HCT116 (cell line): Measurements from ENCODE around the gene TFDP1. TPM values are rescaled to one million over a fixed set of nuclear protein-coding genes. Genes with fewer than 3 reads are reported as not detected.

Experiments
- ATAC-seq: fragments of 200-7000 bp; cut with Tn5 transposase; 2 replicates; pipeline ENCODE4 v1.9.1; 2020; ENCODE audit warnings: mild to moderate bottlenecking, moderate library complexity
- BruUV-seq: library from RNA; stranded (reverse); fragments of 400-500 nt; replicated peaks from 2 replicates; lab custom pipeline; 2021; lab: Mats Ljungman, UMichigan
- CTCF ChIA-PET: fragments of 300-600 bp; sonication (Branson Sonifier 250); formaldehyde crosslinking; loops from one replicate; lab custom pipeline; 2021; ENCODE audit warnings: antibody characterized with exemption; lab: Charles Lee
- POLR2A ChIA-PET: fragments of 300-600, 350-600 bp; sonication (Branson Sonifier 250); formaldehyde crosslinking; loops from one replicate; lab custom pipeline; 2021; ENCODE audit warnings: antibody characterized with exemption; lab: Charles Lee
- RAD21 ChIA-PET, 2 experiments: fragments of 300-600 bp; sonication (Branson Sonifier 250); formaldehyde crosslinking; loops; one replicate each; lab custom pipeline; 2023; ENCODE audit warnings: low total read pairs in 2 of 2; ENCODE audit not compliant: uncharacterized antibody in 2 of 2, unreplicated experiment in 2 of 2, low non-redundant PET in 1 of 2; lab: Charles Lee
- DNase-seq: peaks from one replicate; pipeline ENCODE4 v3.0.0-alpha.2; 2010; ENCODE audit warnings: low read depth, low spot score
- H2AFZ ChIP-seq: fragments of 200-600 bp; shearing (Covaris generic), sonication (generic); 2 replicates; pipeline ENCODE4 v1.6.1; 2017; ENCODE audit warnings: low read depth, mixed run types, mixed read lengths, antibody characterized with exemption, low read length; ENCODE audit not compliant: poor library complexity, severe bottlenecking
- H3K27ac ChIP-seq: 2 replicates; pipeline ENCODE4 v1.5.1; 2012; ENCODE audit warnings: low read depth, low read length
- H3K27me3 ChIP-seq: fragments of 200-600 bp; sonication (generic); 2 replicates; pipeline ENCODE4 v1.6.1; 2016; ENCODE audit warnings: mixed run types, low read length, mixed read lengths; ENCODE audit not compliant: insufficient read depth
- H3K36me3 ChIP-seq, 2 experiments: fragments of 200-500 bp in 1 of 2; fragments of 200-600 bp in 1 of 2; sonication (Bioruptor generic) in 1 of 2; sonication (generic) in 1 of 2; 2 replicates each; pipeline versions ENCODE4 v1.5.1 to v1.6.1; 2014 to 2016; ENCODE audit warnings: low read length in 2 of 2, inconsistent platforms in 1 of 2, mixed read lengths in 1 of 2, mixed run types in 1 of 2; ENCODE audit not compliant: insufficient read depth in 2 of 2, control insufficient read depth in 1 of 2
- H3K4me1 ChIP-seq, 2 experiments: fragments of 200-600 bp in 1 of 2; sonication (generic) in 1 of 2; 2 replicates each; pipeline versions ENCODE4 v1.5.1 to v1.6.1; 2012 to 2017; ENCODE audit warnings: low read length in 2 of 2, inconsistent platforms in 1 of 2, mild to moderate bottlenecking in 1 of 2, mixed read lengths in 1 of 2, mixed run types in 1 of 2, moderate library complexity in 1 of 2; ENCODE audit not compliant: insufficient read depth in 2 of 2, control insufficient read depth in 1 of 2
- H3K4me2 ChIP-seq: fragments of 200-600 bp; sonication (generic); 2 replicates; pipeline ENCODE4 v1.6.1; 2017; ENCODE audit warnings: mixed run types, low read length, mixed read lengths
- H3K4me3 ChIP-seq, 2 experiments: fragments of 200-600 bp in 1 of 2; sonication (generic) in 1 of 2; replicated peaks in 1 of 2; 2 replicates each; pipeline ENCODE4 v1.5.1; 2011 to 2016; ENCODE audit warnings: low read length in 2 of 2, control low read depth in 1 of 2, low read depth in 1 of 2, mild to moderate bottlenecking in 1 of 2, mixed read lengths in 1 of 2, mixed run types in 1 of 2
- H3K79me2 ChIP-seq: fragments of 200-600 bp; sonication (generic); 2 replicates; pipeline ENCODE4 v1.6.1; 2017; ENCODE audit warnings: mild to moderate bottlenecking, mixed run types, low read length, moderate library complexity, mixed read lengths; ENCODE audit not compliant: insufficient read depth
- H3K9ac ChIP-seq: fragments of 200-600 bp; sonication (generic); 2 replicates; pipeline ENCODE4 v1.6.1; 2016; ENCODE audit warnings: low read length, mixed read lengths
- H3K9me2 ChIP-seq: fragments of 200-600 bp; sonication (generic), shearing (Covaris generic); 2 replicates; pipeline ENCODE4 v1.6.1; 2017; ENCODE audit warnings: mixed run types, mild to moderate bottlenecking, moderate library complexity; ENCODE audit not compliant: insufficient read depth
- H3K9me3 ChIP-seq, 2 experiments: fragments of 200-500 bp in 1 of 2; fragments of 200-600 bp in 1 of 2; sonication (Bioruptor generic) in 1 of 2; sonication (generic) in 1 of 2; 2 replicates each; pipeline ENCODE4 v1.6.1; 2014 to 2017; ENCODE audit warnings: low read length in 2 of 2, mixed read lengths in 2 of 2, inconsistent platforms in 1 of 2, low read depth in 1 of 2, mild to moderate bottlenecking in 1 of 2, mixed run types in 1 of 2, moderate library complexity in 1 of 2; ENCODE audit not compliant: control insufficient read depth in 1 of 2, insufficient read depth in 1 of 2
- H4K20me1 ChIP-seq: fragments of 200-600 bp; sonication (generic), shearing (Covaris generic); 2 replicates; pipeline ENCODE4 v1.6.1; 2017; ENCODE audit warnings: mixed run types, mild to moderate bottlenecking, moderate library complexity; ENCODE audit not compliant: insufficient read depth
- EGR1 ChIP-seq: IDR thresholded peaks from 2 replicates; pipeline ENCODE4 v1.6.1; 2012; ENCODE audit warnings: low read depth
- FOSL1 ChIP-seq: IDR thresholded peaks from 2 replicates; pipeline ENCODE4 v1.6.1; 2012; ENCODE audit warnings: low read depth
- POLR2A ChIP-seq: IDR thresholded peaks from 2 replicates; pipeline ENCODE4 v1.7.0; 2011; ENCODE audit warnings: borderline replicate concordance; ENCODE audit not compliant: insufficient read depth, insufficient read length; ENCODE audit errors: extremely low read depth
- POLR2AphosphoS5 ChIP-seq: IDR thresholded peaks from 2 replicates; pipeline ENCODE4 v1.6.1; 2011; ENCODE audit warnings: mild to moderate bottlenecking, low read depth, low read length, moderate library complexity
- RAD21 ChIP-seq: IDR thresholded peaks from 2 replicates; pipeline ENCODE4 v1.6.1; 2012; ENCODE audit warnings: low read depth, mild to moderate bottlenecking
- SIN3A ChIP-seq: IDR thresholded peaks from 2 replicates; pipeline ENCODE4 v1.6.1; 2012; ENCODE audit warnings: low read depth
- TCF7L2 ChIP-seq: IDR thresholded peaks from 2 replicates; pipeline ENCODE4 v1.7.0; 2011; ENCODE audit warnings: borderline replicate concordance, inconsistent platforms; ENCODE audit not compliant: insufficient read depth, insufficient read length; ENCODE audit errors: extremely low read depth
- YY1 ChIP-seq: IDR thresholded peaks from 2 replicates; pipeline ENCODE4 v1.6.1; 2011; ENCODE audit warnings: low read length, low read depth, moderate library complexity, mild to moderate bottlenecking; ENCODE audit not compliant: insufficient replicate concordance; ENCODE audit errors: extremely low read depth
- intact Hi-C: fragments of 100-400 bp; cut with micrococcal nuclease; formaldehyde crosslinking; loops from 2 replicates; pipeline ENCODE4 v1.10.0; 2022
- total RNA-seq: library from RNA; stranded (reverse); gene quantifications from one replicate; pipeline ENCODE4 v1.2.1, GENCODE V29; 2021; ENCODE audit not compliant: unreplicated experiment
- TF ChIP-seq, protein P1 (sequence below): IDR thresholded peaks from 2 replicates; pipeline ENCODE4 v1.6.1; 2012; ENCODE audit warnings: low read depth
- TF ChIP-seq, protein P2 (sequence below): IDR thresholded peaks from 2 replicates; pipeline ENCODE4 v1.6.1; 2012
- TF ChIP-seq, protein P3 (sequence below): IDR thresholded peaks from 2 replicates; pipeline ENCODE4 v1.6.1; 2011; ENCODE audit warnings: mild to moderate bottlenecking, low read length, moderate library complexity; ENCODE audit not compliant: insufficient replicate concordance; ENCODE audit errors: extremely low read depth

TFDP1 gene
- total RNA-seq, 1 experiment from 2014 or later, result 169 TPM

DNA sequence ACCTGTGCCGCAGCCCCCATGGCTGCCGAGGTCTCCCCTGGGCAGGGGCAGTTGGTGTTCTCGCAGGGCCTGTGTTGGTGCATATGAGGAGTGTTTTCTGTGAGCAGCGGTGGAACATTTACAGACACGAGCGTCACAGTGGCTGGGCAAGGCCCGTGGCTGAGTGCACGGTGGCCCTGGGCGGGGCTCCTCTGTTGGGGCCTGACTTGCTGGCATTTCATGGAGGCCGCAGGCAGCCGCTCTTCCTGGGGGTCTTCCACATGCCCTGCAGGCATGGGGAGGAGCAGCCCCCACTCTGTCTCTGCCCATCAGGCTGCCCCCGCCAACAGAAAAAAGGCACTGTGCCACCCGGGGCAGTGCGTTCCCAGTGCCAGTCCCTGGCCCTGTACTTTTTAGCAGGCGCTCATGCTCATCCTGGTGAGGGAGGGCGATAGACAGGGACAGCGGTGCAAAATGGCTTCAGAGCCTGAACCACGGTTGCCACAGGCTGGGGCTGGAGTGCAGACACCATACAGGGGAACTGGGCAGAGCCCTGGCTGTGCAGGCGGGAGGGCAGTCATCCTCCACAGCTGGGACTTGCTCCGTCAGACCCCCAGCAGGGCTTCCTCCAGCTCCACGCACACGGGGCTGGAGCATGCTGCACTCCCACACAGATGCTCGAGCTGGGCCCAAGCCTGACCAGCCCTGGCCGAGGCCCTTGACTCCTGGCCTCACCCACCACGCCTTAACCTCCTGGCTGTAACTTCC lies 23.5 kb downstream of the TFDP1 start:
- H3K4me1 ChIP-seq, result no peaks in the 10 kb centered on the region
- H3K27ac ChIP-seq, result no peak overlapping the region
- H3K4me2 ChIP-seq, result no peak overlapping the region
- ChIA-PET CTCF (no interaction called here), RAD21 (no interaction called here), POLR2A (no interaction called here)
- H3K36me3 ChIP-seq, result peaks cover 14 to 57% of the 10 kb centered on the region in 2 experiments; a peak in 3 of 4 replicates
- no peak for DNase-seq
- TF ChIP-seq POLR2AphosphoS5 (no peak), EGR1 (no peak), SIN3A (no peak), YY1 (no peak), FOSL1 (no peak), RAD21 (no peak), TCF7L2 (no peak), POLR2A (no peak)
- TF ChIP-seq, protein P1, sequence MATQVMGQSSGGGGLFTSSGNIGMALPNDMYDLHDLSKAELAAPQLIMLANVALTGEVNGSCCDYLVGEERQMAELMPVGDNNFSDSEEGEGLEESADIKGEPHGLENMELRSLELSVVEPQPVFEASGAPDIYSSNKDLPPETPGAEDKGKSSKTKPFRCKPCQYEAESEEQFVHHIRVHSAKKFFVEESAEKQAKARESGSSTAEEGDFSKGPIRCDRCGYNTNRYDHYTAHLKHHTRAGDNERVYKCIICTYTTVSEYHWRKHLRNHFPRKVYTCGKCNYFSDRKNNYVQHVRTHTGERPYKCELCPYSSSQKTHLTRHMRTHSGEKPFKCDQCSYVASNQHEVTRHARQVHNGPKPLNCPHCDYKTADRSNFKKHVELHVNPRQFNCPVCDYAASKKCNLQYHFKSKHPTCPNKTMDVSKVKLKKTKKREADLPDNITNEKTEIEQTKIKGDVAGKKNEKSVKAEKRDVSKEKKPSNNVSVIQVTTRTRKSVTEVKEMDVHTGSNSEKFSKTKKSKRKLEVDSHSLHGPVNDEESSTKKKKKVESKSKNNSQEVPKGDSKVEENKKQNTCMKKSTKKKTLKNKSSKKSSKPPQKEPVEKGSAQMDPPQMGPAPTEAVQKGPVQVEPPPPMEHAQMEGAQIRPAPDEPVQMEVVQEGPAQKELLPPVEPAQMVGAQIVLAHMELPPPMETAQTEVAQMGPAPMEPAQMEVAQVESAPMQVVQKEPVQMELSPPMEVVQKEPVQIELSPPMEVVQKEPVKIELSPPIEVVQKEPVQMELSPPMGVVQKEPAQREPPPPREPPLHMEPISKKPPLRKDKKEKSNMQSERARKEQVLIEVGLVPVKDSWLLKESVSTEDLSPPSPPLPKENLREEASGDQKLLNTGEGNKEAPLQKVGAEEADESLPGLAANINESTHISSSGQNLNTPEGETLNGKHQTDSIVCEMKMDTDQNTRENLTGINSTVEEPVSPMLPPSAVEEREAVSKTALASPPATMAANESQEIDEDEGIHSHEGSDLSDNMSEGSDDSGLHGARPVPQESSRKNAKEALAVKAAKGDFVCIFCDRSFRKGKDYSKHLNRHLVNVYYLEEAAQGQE, result no peak
- TF ChIP-seq, protein P2, sequence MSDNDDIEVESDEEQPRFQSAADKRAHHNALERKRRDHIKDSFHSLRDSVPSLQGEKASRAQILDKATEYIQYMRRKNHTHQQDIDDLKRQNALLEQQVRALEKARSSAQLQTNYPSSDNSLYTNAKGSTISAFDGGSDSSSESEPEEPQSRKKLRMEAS, result no peak
- TF ChIP-seq, protein P3, sequence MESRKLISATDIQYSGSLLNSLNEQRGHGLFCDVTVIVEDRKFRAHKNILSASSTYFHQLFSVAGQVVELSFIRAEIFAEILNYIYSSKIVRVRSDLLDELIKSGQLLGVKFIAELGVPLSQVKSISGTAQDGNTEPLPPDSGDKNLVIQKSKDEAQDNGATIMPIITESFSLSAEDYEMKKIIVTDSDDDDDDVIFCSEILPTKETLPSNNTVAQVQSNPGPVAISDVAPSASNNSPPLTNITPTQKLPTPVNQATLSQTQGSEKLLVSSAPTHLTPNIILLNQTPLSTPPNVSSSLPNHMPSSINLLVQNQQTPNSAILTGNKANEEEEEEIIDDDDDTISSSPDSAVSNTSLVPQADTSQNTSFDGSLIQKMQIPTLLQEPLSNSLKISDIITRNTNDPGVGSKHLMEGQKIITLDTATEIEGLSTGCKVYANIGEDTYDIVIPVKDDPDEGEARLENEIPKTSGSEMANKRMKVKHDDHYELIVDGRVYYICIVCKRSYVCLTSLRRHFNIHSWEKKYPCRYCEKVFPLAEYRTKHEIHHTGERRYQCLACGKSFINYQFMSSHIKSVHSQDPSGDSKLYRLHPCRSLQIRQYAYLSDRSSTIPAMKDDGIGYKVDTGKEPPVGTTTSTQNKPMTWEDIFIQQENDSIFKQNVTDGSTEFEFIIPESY, result no peak
- ATAC-seq, result peak; percentile 21; the same call in 1 of the 2 replicates
- no TSS peak for BruUV-seq
- intact Hi-C loops, result no loop called here
- H3K4me3 ChIP-seq, result no peak overlapping the region
- no peaks in the 10 kb centered on the region for H3K9me2 ChIP-seq
- no peak overlapping the region for H3K9ac ChIP-seq
- no peaks in the 10 kb centered on the region for H4K20me1 ChIP-seq
- no peak overlapping the region for H2AFZ ChIP-seq
- H3K27me3 ChIP-seq, result no peaks in the 10 kb centered on the region
- H3K9me3 ChIP-seq, result no peaks in the 10 kb centered on the region
- peaks cover 100% of the 10 kb centered on the region for H3K79me2 ChIP-seq
